HepG2 (cell line): ENCODE measurements around the gene EXOC7. TPM values are rescaled to one million over a fixed set of nuclear protein-coding genes. Genes with fewer than 3 reads are reported as not detected.
A peak's percentile ranks its signal among the peaks of the same experiment; 100 is the strongest.

ENCODE experiments used
- DR1 ChIP-seq: sonication (generic); formaldehyde crosslinking; IDR thresholded peaks from 2 replicates; pipeline ENCODE4 v1.8.0; 2021; ENCODE audit warnings: mild to moderate bottlenecking, missing genetic modification reagents, inconsistent platforms
- EED ChIP-seq: sonication (generic); formaldehyde crosslinking; IDR thresholded peaks from 2 replicates; pipeline ENCODE4 v1.5.0; 2020; ENCODE audit warnings: mild to moderate bottlenecking, missing genetic modification reagents
- JUND ChIP-seq: sonication (generic); formaldehyde crosslinking; IDR thresholded peaks from 2 replicates; pipeline ENCODE4 v1.8.0; 2022; ENCODE audit warnings: mild to moderate bottlenecking, missing genetic modification reagents
- MEIS2 ChIP-seq: sonication (generic); formaldehyde crosslinking; IDR thresholded peaks from 2 replicates; pipeline ENCODE4 v1.9.0; 2021; ENCODE audit warnings: mild to moderate bottlenecking, missing genetic modification reagents
- MYPOP ChIP-seq: sonication (generic); formaldehyde crosslinking; IDR thresholded peaks from 2 replicates; pipeline ENCODE4 v1.8.1; 2023; ENCODE audit warnings: mild to moderate bottlenecking, moderate library complexity, missing genetic modification reagents
- PRDM10 ChIP-seq: sonication (generic); formaldehyde crosslinking; IDR thresholded peaks from 2 replicates; pipeline ENCODE4 v1.4.0; 2020; ENCODE audit warnings: low read depth, missing genetic modification reagents
- PRDM15 ChIP-seq: sonication (generic); formaldehyde crosslinking; IDR thresholded peaks from 2 replicates; pipeline ENCODE4 v1.4.0; 2020; ENCODE audit warnings: missing genetic modification reagents
- PRMT3 ChIP-seq: sonication (generic); formaldehyde crosslinking; IDR thresholded peaks from 2 replicates; pipeline ENCODE4 v1.8.1; 2022; ENCODE audit warnings: low read depth, mild to moderate bottlenecking, moderate library complexity, missing genetic modification reagents, borderline replicate concordance
- RFXANK ChIP-seq: IDR thresholded peaks from 2 replicates; pipeline ENCODE4 v1.6.1; 2016
- SIX4 ChIP-seq: sonication (generic); formaldehyde crosslinking; IDR thresholded peaks from 2 replicates; pipeline ENCODE4 v1.4.0; 2020; ENCODE audit warnings: missing genetic modification reagents
- ZBED4 ChIP-seq: sonication (generic); formaldehyde crosslinking; IDR thresholded peaks from 2 replicates; pipeline ENCODE4 v1.4.0; 2020; ENCODE audit warnings: missing genetic modification reagents, borderline replicate concordance
- ZNF138 ChIP-seq: sonication (generic); formaldehyde crosslinking; IDR thresholded peaks from 2 replicates; pipeline ENCODE4 v1.5.0; 2020; ENCODE audit warnings: mild to moderate bottlenecking, low read depth, missing genetic modification reagents
- ZNF292 ChIP-seq: sonication (generic); formaldehyde crosslinking; IDR thresholded peaks from 2 replicates; pipeline ENCODE4 v1.8.1; 2022; ENCODE audit warnings: mild to moderate bottlenecking, low read depth, missing genetic modification reagents, borderline replicate concordance
- ZNF530 ChIP-seq: sonication (generic); formaldehyde crosslinking; IDR thresholded peaks from 2 replicates; pipeline ENCODE4 v1.5.0; 2020; ENCODE audit warnings: low read depth, mild to moderate bottlenecking, missing genetic modification reagents
- polyA plus RNA-seq, 8 experiments: library from polyadenylated mRNA; depleted of rRNA in 3 of 8; stranded (reverse) in 7 of 8; unstranded in 1 of 8; fragments of >200 nt; fragmentation: Illumina TruSeq in 4 of 8; extraction: Trizol in 4 of 8; gene quantifications; 2 replicates each; pipeline versions ENCODE4 v1.2.1 to v1.2.3, GENCODE V29; 2011 to 2016; ENCODE audit warnings: low read depth in 4 of 8, missing spikeins in 1 of 8, mixed read lengths in 1 of 8; ENCODE audit not compliant: insufficient read depth in 1 of 8
- total RNA-seq, 5 experiments: library from RNA; depleted of rRNA; stranded (reverse); fragments of >200 nt; fragmentation: Illumina TruSeq; extraction: Trizol; gene quantifications; 2 replicates each; pipeline ENCODE4 v1.2.3, GENCODE V29; 2016; ENCODE audit warnings: low read depth in 1 of 5
- TF ChIP-seq, protein P1 (sequence below): sonication (generic); formaldehyde crosslinking; IDR thresholded peaks from 2 replicates; pipeline ENCODE4 v1.4.0; 2020; ENCODE audit warnings: missing genetic modification reagents

The EXOC7 gene
- total and polyA plus RNA-seq, 2 of the 13 experiments (the other 11 are each of a cell fraction or from before 2014, with no cell fraction given) = 86.9 to 116 TPM

GRCh38 chr17:76138234-76138895 is 34.8 kb upstream of the EXOC7 start (continued):
- TF ChIP-seq MYPOP (CRISPR knock-in tag) = peak; percentile 92
- peak; percentile 68; the same call in 1 of the 2 replicates for TF ChIP-seq SIX4 (CRISPR knock-in tag)
- 0 out of 2 replicates have a peak, but pooled peaks have one; percentile 17 for TF ChIP-seq DR1
- 0 out of 2 replicates have a peak, but pooled peaks have one; percentile 21 for TF ChIP-seq PRDM10 (CRISPR knock-in tag)
- peak; percentile 35; the same call in 1 of the 2 replicates for TF ChIP-seq ZBED4 (CRISPR knock-in tag)
- peak; percentile 67; the same call in 1 of the 2 replicates for TF ChIP-seq JUND (CRISPR knock-in tag)
- TF ChIP-seq ZNF292 (CRISPR knock-in tag) = peak; percentile 81
- TF ChIP-seq, protein P1, sequence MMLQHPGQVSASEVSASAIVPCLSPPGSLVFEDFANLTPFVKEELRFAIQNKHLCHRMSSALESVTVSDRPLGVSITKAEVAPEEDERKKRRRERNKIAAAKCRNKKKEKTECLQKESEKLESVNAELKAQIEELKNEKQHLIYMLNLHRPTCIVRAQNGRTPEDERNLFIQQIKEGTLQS (CRISPR knock-in tag) = no peak
- TF ChIP-seq ZNF530 (CRISPR knock-in tag) = no peak
- no peak for TF ChIP-seq PRMT3 (CRISPR knock-in tag)
- TF ChIP-seq MEIS2 (CRISPR knock-in tag) = peak; percentile 14; the same call in 1 of the 2 replicates
- no peak for TF ChIP-seq RFXANK (CRISPR knock-in tag)
- no peak for TF ChIP-seq EED (CRISPR knock-in tag)
- peak; percentile 31; the same call in 1 of the 2 replicates for TF ChIP-seq ZNF138 (CRISPR knock-in tag)
- TF ChIP-seq PRDM15 (CRISPR knock-in tag) = 0 out of 2 replicates have a peak, but pooled peaks have one; percentile 1
